ENCODE data around the gene ZNF276.

Gene ZNF276

GRCh38 chr16:89709166-89709565, 12.2 kb upstream of the ZNF276 start:
- in situ Hi-C loops (cut with HindIII; ENCODE audit: low sequenced_read_pairs) = no loop called here
- H3K4me3 ChIP-seq (ENCODE audit: low read depth, low read length) = no peak overlapping the region
- TF ChIP-seq, protein P1, sequence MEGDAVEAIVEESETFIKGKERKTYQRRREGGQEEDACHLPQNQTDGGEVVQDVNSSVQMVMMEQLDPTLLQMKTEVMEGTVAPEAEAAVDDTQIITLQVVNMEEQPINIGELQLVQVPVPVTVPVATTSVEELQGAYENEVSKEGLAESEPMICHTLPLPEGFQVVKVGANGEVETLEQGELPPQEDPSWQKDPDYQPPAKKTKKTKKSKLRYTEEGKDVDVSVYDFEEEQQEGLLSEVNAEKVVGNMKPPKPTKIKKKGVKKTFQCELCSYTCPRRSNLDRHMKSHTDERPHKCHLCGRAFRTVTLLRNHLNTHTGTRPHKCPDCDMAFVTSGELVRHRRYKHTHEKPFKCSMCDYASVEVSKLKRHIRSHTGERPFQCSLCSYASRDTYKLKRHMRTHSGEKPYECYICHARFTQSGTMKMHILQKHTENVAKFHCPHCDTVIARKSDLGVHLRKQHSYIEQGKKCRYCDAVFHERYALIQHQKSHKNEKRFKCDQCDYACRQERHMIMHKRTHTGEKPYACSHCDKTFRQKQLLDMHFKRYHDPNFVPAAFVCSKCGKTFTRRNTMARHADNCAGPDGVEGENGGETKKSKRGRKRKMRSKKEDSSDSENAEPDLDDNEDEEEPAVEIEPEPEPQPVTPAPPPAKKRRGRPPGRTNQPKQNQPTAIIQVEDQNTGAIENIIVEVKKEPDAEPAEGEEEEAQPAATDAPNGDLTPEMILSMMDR (IDR thresholded peaks at IDR 0.05; ENCODE audit: low read depth, low read length) = no peak
- DNase-seq (ENCODE audit: low read depth, low spot score) = no peak

- in situ Hi-C loops (cut with HindIII; ENCODE audit: low sequenced_read_pairs) = no loop called here
- TF ChIP-seq, protein P1 (IDR thresholded peaks at IDR 0.05; ENCODE audit: low read depth, low read length) = no peak
- no peak overlapping the region for H3K4me3 ChIP-seq (ENCODE audit: low read depth, low read length)
- DNase-seq (ENCODE audit: low read depth, low spot score) = no peak
Observed at GRCh38 chr16:89709716-89710432, 11.5 kb upstream of the ZNF276 start.

DNA sequence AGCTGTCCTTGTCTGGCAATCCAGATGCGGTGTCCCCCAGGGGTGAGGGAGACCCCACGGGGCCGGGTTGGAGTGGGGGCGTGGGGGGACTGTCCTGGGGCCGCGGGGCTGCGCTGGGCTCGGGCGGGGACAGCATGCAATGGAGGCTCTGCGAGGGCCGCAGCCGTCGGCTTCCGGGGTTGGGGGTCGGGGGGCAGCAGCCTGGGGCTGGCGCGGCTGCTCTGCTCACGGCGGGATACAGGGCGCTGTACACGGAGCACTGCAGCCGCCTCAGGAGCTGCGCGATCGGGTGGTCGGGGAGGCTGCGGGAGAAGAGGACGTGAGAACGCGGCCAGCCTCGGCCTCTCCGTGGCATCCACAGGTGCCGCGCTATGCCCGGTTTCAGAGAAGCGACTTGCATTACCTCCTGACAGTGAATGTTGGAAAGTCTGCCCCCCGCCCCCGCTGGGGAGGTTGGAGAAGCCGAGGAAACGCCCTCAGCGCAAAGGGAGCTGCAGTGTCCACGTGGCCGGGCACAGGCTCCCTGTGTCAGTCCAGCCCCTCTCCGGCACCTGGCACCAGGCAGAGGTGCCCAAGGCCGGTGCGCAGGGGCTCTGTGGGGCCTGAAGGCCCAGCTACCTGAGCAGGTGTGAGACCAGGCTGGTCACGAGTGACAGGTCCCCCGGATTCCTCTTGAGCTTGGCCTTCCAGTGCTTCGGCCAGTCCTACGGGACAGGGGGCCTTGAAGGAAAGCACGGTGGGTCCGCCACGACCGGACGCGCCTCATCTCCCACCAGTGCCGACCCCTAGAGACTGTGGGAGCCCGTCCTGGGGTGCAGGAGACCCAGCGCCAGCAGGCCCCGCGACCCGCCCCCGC, 10.4 kb upstream of the ZNF276 start:
- TF ChIP-seq, protein P1 (IDR thresholded peaks at IDR 0.05; ENCODE audit: low read depth, low read length) = no peak
- in situ Hi-C loops (cut with HindIII; ENCODE audit: low sequenced_read_pairs) = no loop called here
- no peak overlapping the region for H3K4me3 ChIP-seq (ENCODE audit: low read depth, low read length)
- no peak for DNase-seq (ENCODE audit: low read depth, low spot score)

GRCh38 chr16:89711601-89712273, 9.6 kb upstream of the ZNF276 start:
- DNase-seq (ENCODE audit: low read depth, low spot score) = peak; percentile 56
- in situ Hi-C loops (cut with HindIII; ENCODE audit: low sequenced_read_pairs) = no loop called here
- TF ChIP-seq, protein P1 (IDR thresholded peaks at IDR 0.05; ENCODE audit: low read depth, low read length) = no peak
- peak overlapping the region; percentile 53 for H3K4me3 ChIP-seq (ENCODE audit: low read depth, low read length)

DNA sequence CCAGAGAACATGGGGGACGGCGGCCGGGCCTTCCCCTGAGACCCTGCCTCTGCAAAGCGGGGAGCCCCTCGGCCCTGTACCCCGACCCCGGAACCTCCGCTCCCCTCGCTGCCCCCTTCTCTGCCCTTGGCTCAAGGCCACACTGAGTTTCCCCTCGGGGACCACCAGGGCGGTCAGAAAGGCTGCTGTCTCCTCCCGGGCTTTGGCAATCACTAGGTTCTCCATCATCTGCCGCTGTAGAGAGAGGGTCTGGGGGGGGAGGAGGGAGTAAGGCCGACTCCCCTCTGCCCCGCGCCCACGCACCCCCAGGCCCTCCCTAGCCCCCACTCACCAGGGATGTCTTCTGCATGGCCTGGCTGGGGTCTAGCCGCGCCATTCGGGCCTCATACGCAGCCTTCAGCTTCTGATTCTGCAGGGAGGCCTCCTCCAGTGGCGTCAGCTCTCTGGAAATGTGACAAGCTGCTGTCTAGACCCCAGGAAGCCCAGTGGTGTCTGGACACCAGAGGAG, 9.0 kb upstream of the ZNF276 start:
- TF ChIP-seq, protein P1 (IDR thresholded peaks at IDR 0.05; ENCODE audit: low read depth, low read length) = no peak
- in situ Hi-C loops (cut with HindIII; ENCODE audit: low sequenced_read_pairs) = no loop called here
- DNase-seq (ENCODE audit: low read depth, low spot score) = no peak
- H3K4me3 ChIP-seq (ENCODE audit: low read depth, low read length) = peak overlapping the region; percentile 53

- TF ChIP-seq, protein P1 (IDR thresholded peaks at IDR 0.05; ENCODE audit: low read depth, low read length) = no peak
- H3K4me3 ChIP-seq (ENCODE audit: low read depth, low read length) = no peak overlapping the region
- DNase-seq (ENCODE audit: low read depth, low spot score) = no peak
- in situ Hi-C loops (cut with HindIII; ENCODE audit: low sequenced_read_pairs) = no loop called here
Observed at GRCh38 chr16:89716493-89716892, 4.8 kb upstream of the ZNF276 start.

Data from astrocyte of the spinal cord (primary cell).